Esophagus squamous epithelium (tissue), 4 donors: ENCODE measurements around the gene LAMP1.

ENCODE experiments used
- CTCF ChIP-seq, 6 experiments: fragments of 450-650 bp in 4 of 6; fragments of 200-600 bp in 2 of 6; sonication (generic) in 2 of 6; IDR thresholded peaks; one replicate each; pipeline ENCODE4 v1.5.1; 2016 to 2019; ENCODE audit warnings: antibody characterized with exemption in 6 of 6, mild to moderate bottlenecking in 4 of 6, moderate library complexity in 4 of 6
- POLR2A ChIP-seq, 4 donors: fragments of 450-650 bp; IDR thresholded peaks; one replicate each; pipeline ENCODE4 v1.6.1; 2017; ENCODE audit warnings: antibody characterized with exemption in 4 of 4, mild to moderate bottlenecking in 4 of 4, moderate library complexity in 3 of 4

DNA sequence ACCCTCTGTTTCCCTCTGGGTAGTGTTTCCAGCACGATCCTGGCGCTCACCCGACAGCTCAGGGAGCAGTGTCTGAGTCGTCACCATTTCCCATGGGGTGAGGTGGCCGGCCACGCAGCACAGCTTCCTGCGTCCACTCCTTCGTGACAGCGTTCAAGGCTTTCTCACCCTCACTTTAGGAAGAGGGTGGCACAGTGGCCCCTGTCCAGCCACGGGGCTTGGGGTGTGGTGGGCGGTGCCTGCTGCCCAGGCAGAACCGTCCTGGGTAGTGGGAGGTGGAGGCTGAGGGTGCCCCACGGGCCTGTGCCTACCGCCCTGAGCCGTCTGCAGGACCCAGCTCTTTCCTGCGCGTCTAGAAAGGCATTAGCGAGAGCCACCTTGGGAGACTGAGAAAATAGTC is 21.9 kb downstream of the LAMP1 start:
- TF ChIP-seq CTCF (IDR thresholded peaks at IDR 0.05) = no peak
- TF ChIP-seq POLR2A (IDR thresholded peaks at IDR 0.05) = no peak
